ENCODE measurements around the gene MRPS18A.
A peak's percentile ranks its signal among the peaks of the same experiment; 100 is the strongest.
"Not testable (repeated sequence)": the region's sequence is repeated elsewhere in the genome, so short reads cannot be mapped to it uniquely, and the experiment has no call there.

MRPS18A gene

DNA sequence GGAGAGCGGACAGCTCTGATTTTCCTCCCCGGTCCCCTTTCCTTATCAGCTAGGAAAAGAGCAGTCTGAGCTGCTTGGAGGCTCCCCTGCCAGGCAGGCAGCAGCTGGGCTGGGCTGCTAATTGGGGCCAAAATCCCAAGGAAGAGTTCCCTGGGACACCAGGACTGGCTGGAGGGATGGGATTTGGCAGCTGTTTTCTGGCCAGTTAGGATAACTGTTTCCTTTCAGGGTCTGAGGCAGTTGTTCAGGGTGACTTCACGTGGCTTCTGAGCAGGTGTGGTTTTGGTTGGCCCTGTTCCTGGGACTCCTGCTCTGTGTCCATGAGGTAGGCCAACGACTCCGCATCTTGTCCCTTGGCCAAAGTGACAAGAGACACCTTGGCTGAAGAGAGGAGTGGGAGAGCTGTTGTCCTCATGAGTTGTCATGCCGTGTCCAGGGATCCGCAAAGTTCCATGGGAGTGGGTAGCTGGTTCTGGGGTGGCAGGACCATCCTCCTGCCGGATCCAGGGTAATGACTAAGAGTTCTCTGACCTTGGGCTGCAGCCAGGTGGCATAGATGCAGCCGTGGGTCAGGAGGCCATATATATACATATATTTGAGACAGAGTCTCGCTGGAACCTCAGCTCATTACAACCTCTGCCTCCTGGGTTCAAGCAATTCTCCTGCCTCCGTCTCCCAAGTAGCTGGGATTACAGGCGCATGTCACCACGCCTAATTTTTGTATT, 21.2 kb downstream of the MRPS18A start:
- H3K4me3 ChIP-seq (ENCODE audit: low read length): no peak overlapping the region
- TF ChIP-seq, protein P1, sequence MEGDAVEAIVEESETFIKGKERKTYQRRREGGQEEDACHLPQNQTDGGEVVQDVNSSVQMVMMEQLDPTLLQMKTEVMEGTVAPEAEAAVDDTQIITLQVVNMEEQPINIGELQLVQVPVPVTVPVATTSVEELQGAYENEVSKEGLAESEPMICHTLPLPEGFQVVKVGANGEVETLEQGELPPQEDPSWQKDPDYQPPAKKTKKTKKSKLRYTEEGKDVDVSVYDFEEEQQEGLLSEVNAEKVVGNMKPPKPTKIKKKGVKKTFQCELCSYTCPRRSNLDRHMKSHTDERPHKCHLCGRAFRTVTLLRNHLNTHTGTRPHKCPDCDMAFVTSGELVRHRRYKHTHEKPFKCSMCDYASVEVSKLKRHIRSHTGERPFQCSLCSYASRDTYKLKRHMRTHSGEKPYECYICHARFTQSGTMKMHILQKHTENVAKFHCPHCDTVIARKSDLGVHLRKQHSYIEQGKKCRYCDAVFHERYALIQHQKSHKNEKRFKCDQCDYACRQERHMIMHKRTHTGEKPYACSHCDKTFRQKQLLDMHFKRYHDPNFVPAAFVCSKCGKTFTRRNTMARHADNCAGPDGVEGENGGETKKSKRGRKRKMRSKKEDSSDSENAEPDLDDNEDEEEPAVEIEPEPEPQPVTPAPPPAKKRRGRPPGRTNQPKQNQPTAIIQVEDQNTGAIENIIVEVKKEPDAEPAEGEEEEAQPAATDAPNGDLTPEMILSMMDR (conservative IDR thresholded peaks at IDR 0.05; ENCODE audit: low read length): no peak
- no peak for DNase-seq (ENCODE audit: low read depth)

DNA sequence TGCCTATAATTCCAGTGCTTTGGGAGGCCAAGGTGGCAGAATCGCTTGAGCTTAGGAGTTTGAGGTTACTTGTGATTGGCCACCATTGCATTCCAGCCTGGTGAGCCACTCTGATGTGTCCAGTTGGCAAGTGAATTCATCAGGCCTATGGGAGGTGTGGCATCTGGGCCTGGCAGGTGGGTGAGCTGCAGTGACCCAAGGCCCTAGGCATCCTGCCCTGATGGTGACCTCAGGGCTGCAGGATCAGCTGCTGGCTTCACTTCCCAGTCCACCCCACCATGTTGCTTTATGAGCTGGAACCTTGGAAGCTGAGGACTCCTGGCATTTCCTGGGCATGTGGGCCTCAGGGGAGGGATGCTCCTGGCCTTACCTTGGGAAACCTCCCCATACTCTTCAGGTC, 22.2 kb downstream of the MRPS18A start:
- peak; percentile 58 for DNase-seq (ENCODE audit: low read depth)
- TF ChIP-seq, protein P1 (conservative IDR thresholded peaks at IDR 0.05; ENCODE audit: low read length): no peak
- H3K4me3 ChIP-seq (ENCODE audit: low read length): no peak overlapping the region

DNA sequence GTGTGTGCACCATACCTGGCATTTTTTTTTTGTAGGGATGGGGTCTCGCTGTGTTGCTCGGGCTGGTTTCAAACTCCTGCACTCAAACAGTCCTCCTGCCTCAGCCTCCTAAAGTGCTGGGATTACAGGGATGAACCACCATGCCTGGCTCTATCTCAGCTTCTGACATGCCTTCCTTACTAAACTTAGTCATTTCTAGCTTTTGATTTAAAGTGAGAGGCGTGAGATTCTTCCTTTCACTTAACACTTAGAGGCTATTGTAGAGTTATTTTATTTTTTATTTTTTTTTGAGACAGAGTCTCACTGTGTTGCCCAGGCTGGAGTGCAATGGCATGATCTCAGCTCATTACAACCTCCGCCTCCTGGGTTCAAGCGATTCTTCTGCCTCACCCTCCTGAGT, 24.6 kb downstream of the MRPS18A start:
- H3K4me3 ChIP-seq (ENCODE audit: low read length); DNase-seq (ENCODE audit: low read depth): not testable (repeated sequence)

DNA sequence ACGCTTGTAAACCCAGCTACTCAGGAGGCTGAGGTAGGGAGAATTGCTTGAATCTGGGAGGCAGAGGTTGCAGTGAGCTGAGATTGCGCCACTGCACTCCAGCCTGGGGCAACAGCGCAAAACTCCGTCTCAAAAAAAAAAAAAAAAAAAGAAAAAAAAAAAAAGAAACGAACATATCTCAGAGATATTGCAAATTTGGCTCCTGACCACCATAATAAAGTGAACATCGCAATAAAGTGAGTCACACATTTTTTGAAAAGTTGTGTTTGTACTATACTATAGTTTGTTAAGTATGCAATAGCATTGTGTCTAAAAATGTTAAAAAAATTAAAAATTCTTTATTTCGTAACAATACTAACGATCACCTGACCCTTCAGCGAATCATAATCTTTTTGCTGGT, 29.4 kb downstream of the MRPS18A start:
- TF ChIP-seq, protein P1 (conservative IDR thresholded peaks at IDR 0.05; ENCODE audit: low read length): no peak
- no peak for DNase-seq (ENCODE audit: low read depth)
- no peak overlapping the region for H3K4me3 ChIP-seq (ENCODE audit: low read length)

DNA sequence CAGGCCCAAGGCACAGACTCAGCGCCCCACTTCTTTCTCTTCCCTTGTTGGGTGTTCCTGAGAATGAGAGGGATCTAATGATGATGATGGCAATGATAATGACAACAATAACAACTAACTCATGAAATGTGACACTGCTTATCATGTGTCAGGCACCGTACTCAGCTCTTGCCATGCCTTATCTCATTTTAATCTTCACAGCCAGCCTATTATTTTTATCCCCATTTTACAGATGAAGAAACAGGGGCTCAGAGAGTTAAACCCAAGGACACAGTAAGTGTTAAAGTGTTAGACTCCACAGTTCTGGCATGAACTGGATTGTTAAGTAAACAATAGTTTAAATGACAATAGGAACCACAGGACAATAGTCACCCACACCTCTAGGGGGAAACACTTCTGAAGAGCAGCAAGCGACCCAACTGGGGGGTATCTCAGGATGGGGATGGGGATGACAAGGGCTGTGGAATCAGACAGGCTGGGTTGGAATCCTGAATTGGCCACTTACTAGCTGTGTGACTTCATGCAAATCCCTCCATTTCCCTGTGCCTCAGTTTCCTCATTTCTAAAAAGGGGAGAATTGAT, 30.3 kb downstream of the MRPS18A start:
- H3K4me3 ChIP-seq (ENCODE audit: low read length): no peak overlapping the region
- TF ChIP-seq, protein P1 (conservative IDR thresholded peaks at IDR 0.05; ENCODE audit: low read length): no peak
- no peak for DNase-seq (ENCODE audit: low read depth)

DNA sequence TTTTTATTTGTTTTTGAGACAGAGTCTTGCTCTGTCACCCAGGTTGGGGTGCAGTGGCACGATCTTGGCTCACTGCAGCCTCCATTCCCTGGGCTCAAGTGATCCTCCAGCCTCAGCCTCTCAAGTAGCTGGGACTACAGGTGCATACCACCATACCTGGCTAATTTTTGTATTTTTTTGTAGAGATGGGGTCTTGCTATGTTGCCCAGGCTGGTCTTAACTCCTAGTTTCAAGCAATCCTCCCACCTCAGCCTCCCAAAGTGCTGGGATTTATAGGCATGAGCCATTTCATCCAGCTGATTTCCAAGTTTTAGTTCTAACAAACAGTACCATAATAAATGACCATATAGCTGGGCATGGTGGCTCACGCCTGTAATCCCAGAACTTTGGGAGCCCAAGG, 34.8 kb downstream of the MRPS18A start:
- not testable (repeated sequence) for DNase-seq (ENCODE audit: low read depth); H3K4me3 ChIP-seq (ENCODE audit: low read length)

DNA sequence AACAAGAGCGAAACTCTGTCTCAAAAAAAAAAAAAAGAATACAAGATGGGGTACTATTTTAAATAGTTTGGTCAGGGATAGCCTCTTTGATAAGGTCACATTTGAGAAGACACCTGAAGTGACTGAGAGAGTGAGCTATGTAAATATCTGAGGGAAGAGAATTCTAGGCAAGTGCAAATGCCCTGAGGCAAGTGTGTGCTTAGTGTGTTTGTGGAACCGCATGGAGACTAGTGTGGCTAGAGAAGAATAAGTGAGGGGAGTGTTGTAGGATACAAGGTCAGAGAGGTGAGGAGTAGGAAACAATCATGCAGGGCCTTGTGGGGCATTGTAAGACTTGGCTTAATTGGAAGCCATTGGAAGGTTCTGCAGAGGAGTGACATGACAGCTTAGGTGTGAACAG, 39.3 kb downstream of the MRPS18A start:
- TF ChIP-seq, protein P1 (conservative IDR thresholded peaks at IDR 0.05; ENCODE audit: low read length): no peak
- DNase-seq (ENCODE audit: low read depth): no peak
- no peak overlapping the region for H3K4me3 ChIP-seq (ENCODE audit: low read length)

DNA sequence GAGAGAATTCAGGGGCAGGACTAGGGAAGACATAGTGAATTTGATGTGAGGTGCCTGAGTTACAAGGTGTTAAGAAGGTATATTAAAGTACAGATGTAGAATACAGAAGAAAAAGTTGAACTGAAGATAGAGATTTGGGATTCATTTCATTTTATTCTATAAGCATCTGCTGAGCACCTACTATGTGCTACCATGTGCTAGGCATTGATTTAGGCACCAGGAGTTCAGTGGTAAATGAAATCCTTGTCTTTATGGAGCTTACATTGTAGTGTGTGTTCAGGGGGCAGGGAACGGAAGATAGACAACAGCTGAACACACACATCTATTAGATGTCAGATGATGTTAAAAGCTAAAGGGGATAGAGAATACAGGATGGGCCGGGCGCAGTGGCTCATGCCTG, 40.0 kb downstream of the MRPS18A start:
- TF ChIP-seq, protein P1 (conservative IDR thresholded peaks at IDR 0.05; ENCODE audit: low read length): no peak
- no peak for DNase-seq (ENCODE audit: low read depth)
- no peak overlapping the region for H3K4me3 ChIP-seq (ENCODE audit: low read length)

Data from AG10803 (cell line).